ENCODE data around the gene CABCOCO1. TPM values are rescaled to one million over a fixed set of nuclear protein-coding genes. Genes with fewer than 3 reads are reported as not detected.

CABCOCO1 gene
- total and polyA plus RNA-seq, 2 of the 13 experiments (the other 11 are each of a cell fraction or from before 2014, with no cell fraction given), result not detected

DNA sequence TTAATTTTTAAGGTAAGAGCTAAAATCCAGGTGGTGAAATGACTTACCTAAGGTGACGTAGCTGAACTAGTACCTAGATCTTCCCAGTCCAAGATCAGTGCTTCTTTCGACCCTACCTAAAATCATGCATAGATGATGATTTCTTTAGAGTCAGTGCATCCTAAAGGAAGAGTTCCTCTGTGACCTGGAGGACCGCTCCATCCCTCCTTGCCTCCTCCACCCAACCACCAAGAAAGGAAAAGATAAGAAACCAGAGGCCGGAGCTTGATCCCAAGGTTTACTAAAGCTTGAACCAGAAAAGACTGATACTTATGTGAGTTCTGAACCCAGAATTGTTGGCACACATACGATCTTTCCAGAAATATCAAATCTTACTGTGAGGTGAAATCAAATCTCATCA is 101.8 kb downstream of the CABCOCO1 start:
- in situ Hi-C loops (cut with HindIII; ENCODE audit: extremely low pct_ligation_motif_present, low pct_unique_long_range_greater_than_20kb) (no loop called here), intact Hi-C loops (cut with micrococcal nuclease; ENCODE audit: unreplicated experiment) (no loop called here)
- Histone ChIP-seq H3K36me3 (replicated peaks in 1 of 2; ENCODE audit: control insufficient read depth in 1 of 2, insufficient read depth in 2 of 2, low read length in 2 of 2) (no peaks in the 10 kb centered on the region), H3K4me3 (replicated peaks in 1 of 3; ENCODE audit: insufficient read depth in 1 of 3, low read depth in 2 of 3, low read length in 3 of 3) (no peak overlapping the region), H3K9me3 (ENCODE audit: low read length) (no peaks in the 10 kb centered on the region), H3K27me3 (ENCODE audit: control insufficient read depth in 1 of 2, insufficient read depth in 2 of 2, low read length in 2 of 2) (no peaks in the 10 kb centered on the region), H3K4me2 (ENCODE audit: low read depth, low read length) (no peak overlapping the region), H2AFZ (ENCODE audit: low read length) (no peak overlapping the region), H3K4me1 (ENCODE audit: insufficient read depth, low read length) (no peaks in the 10 kb centered on the region), H3K9ac (ENCODE audit: insufficient read depth, low read depth, low read length) (no peak overlapping the region), H3K79me2 (ENCODE audit: insufficient read depth, low read length) (no peaks in the 10 kb centered on the region), H4K20me1 (ENCODE audit: insufficient read depth, low read length) (no peaks in the 10 kb centered on the region), H3K27ac (ENCODE audit: extremely low read length, insufficient read depth, low read length) (no peak overlapping the region)
- no peak for ATAC-seq
- no TSS peak for BruUV-seq (replicated peaks)
- no peak for FAIRE-seq
- WGBS (ENCODE audit: low lambda C conversion rate), result 55% methylated on average over 5 of the region's 5 CpGs
- ChIA-PET CTCF (ENCODE audit: low intra/inter-chr PET ratio, low total read pairs) (no interaction called here), POLR2A (no interaction called here)
- no peak for DNase-seq (ENCODE audit: low spot score)
- TF ChIP-seq, protein P1, sequence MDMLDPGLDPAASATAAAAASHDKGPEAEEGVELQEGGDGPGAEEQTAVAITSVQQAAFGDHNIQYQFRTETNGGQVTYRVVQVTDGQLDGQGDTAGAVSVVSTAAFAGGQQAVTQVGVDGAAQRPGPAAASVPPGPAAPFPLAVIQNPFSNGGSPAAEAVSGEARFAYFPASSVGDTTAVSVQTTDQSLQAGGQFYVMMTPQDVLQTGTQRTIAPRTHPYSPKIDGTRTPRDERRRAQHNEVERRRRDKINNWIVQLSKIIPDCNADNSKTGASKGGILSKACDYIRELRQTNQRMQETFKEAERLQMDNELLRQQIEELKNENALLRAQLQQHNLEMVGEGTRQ (IDR thresholded peaks at IDR 0.05; ENCODE audit: low read depth, low read length), result no peak
- TF ChIP-seq, protein P1 (CRISPR knock-in tag; IDR thresholded peaks at IDR 0.05; ENCODE audit: borderline replicate concordance), result no peak
- TF ChIP-seq, protein P2, sequence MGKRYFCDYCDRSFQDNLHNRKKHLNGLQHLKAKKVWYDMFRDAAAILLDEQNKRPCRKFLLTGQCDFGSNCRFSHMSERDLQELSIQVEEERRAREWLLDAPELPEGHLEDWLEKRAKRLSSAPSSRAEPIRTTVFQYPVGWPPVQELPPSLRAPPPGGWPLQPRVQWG (CRISPR knock-in tag; IDR thresholded peaks at IDR 0.05; ENCODE audit: borderline replicate concordance, low read depth), result no peak
- TF ChIP-seq HNRNPK (IDR thresholded peaks at IDR 0.05; ENCODE audit: low read depth, low read length, poor library complexity, severe bottlenecking), result no peak

Data from HepG2 (cell line).